Stimulated activated CD4-positive, alpha-beta T cell treated with anti-CD3 and anti-CD28 coated beads, Interleukin-4, amount 100 ng/mL, for 24 hours (primary cell): ENCODE results near the gene LRRC23.
"Not testable (repeated sequence)": the region's sequence is repeated elsewhere in the genome, so short reads cannot be mapped to it uniquely, and the experiment has no call there.

Experiments
- DNase-seq: peaks from one replicate; pipeline ENCODE4 v3.0.0-alpha.2; 2020

Gene LRRC23

GRCh38 chr12:6904280-6905276 is at the start of gene LRRC23:
Gene LRRC23 (plus strand): TSS chr12:6904822. CDS start chr12:6905634, 812 bp downstream.
- peak; percentile 99 for DNase-seq

- DNase-seq = no peak
Measured at GRCh38 chr12:6855322-6855721, 49.3 kb upstream of the LRRC23 start.

GRCh38 chr12:6858799-6859198 is 45.8 kb upstream of the LRRC23 start:
- DNase-seq = no peak

- DNase-seq = no peak
Measured at GRCh38 chr12:6860116-6860515, 44.5 kb upstream of the LRRC23 start.

- no peak for DNase-seq
Measured at GRCh38 chr12:6860942-6861341, 43.7 kb upstream of the LRRC23 start.

GRCh38 chr12:6861391-6861790 is 43.2 kb upstream of the LRRC23 start:
- no peak for DNase-seq

GRCh38 chr12:6863033-6863432 is 41.6 kb upstream of the LRRC23 start:
- no peak for DNase-seq

GRCh38 chr12:6863586-6864321 is 40.9 kb upstream of the LRRC23 start:
- no peak for DNase-seq

GRCh38 chr12:6865307-6865706 is 39.3 kb upstream of the LRRC23 start:
- not testable (repeated sequence) for DNase-seq

- no peak for DNase-seq
Measured at GRCh38 chr12:6866163-6866919, 38.3 kb upstream of the LRRC23 start.

- DNase-seq = no peak
Measured at GRCh38 chr12:6866920-6867412, 37.7 kb upstream of the LRRC23 start.

- DNase-seq = peak; percentile 82
Measured at GRCh38 chr12:6867413-6868210, 37.0 kb upstream of the LRRC23 start, which contains the start of gene TPI1. Gene TPI1 (plus strand): TSS chr12:6867531. CDS start chr12:6867567, 36 bp downstream.

GRCh38 chr12:6868211-6869048 is 36.2 kb upstream of the LRRC23 start:
- DNase-seq = peak; percentile 21

GRCh38 chr12:6869049-6870021 is 35.3 kb upstream of the LRRC23 start:
- peak; percentile 88 for DNase-seq

GRCh38 chr12:6870304-6870703 is 34.3 kb upstream of the LRRC23 start:
- not testable (repeated sequence) for DNase-seq

- peak; percentile 33 for DNase-seq
Measured at GRCh38 chr12:6871052-6871957, 33.3 kb upstream of the LRRC23 start.

- peak; percentile 87 for DNase-seq
Measured at GRCh38 chr12:6872073-6873048, 32.3 kb upstream of the LRRC23 start.
